DND-41 (cell line): ENCODE data around the gene ZFAND2B.

Source experiments
- ATAC-seq: fragments of 200-7000 bp; cut with Tn5 transposase; 3 replicates; pipeline ENCODE4 v1.9.1; 2021; ENCODE audit warnings: low read depth; ENCODE audit not compliant: insufficient read depth
- DNase-seq: peaks from one replicate; pipeline ENCODE4 v3.0.0-alpha.2; 2020
- H2AFZ ChIP-seq: 2 replicates; pipeline ENCODE4 v1.6.0; 2012; ENCODE audit warnings: low read depth, low read length
- H3K27ac ChIP-seq: 2 replicates; pipeline ENCODE4 v1.5.1; 2012; ENCODE audit warnings: low read length, inconsistent platforms
- H3K27me3 ChIP-seq: fragments of 200-600 bp; sonication (generic); 2 replicates; pipeline ENCODE4 v1.6.0; 2012; ENCODE audit warnings: low read length, mild to moderate bottlenecking, inconsistent platforms; ENCODE audit not compliant: insufficient read depth, poor library complexity
- H3K36me3 ChIP-seq: 2 replicates; pipeline ENCODE4 v1.5.1; 2012; ENCODE audit warnings: low read length, inconsistent platforms; ENCODE audit not compliant: insufficient read depth
- H3K4me1 ChIP-seq: 2 replicates; pipeline ENCODE4 v1.5.1; 2012; ENCODE audit warnings: mild to moderate bottlenecking, low read length; ENCODE audit not compliant: insufficient read depth
- H3K4me2 ChIP-seq: 2 replicates; pipeline ENCODE4 v1.6.0; 2012; ENCODE audit warnings: mild to moderate bottlenecking, moderate library complexity, low read length, inconsistent platforms; ENCODE audit not compliant: insufficient read depth
- H3K4me3 ChIP-seq, 2 experiments: fragments of 200-600 bp in 1 of 2; shearing (Covaris generic) in 1 of 2; 2 replicates each; pipeline ENCODE4 v1.5.1; 2012 to 2016; ENCODE audit warnings: inconsistent platforms in 2 of 2, low read length in 2 of 2, mild to moderate bottlenecking in 2 of 2, low read depth in 1 of 2, moderate library complexity in 1 of 2
- H3K79me2 ChIP-seq: 2 replicates; pipeline ENCODE4 v1.6.0; 2012; ENCODE audit warnings: low read length, inconsistent platforms; ENCODE audit not compliant: insufficient read depth
- H3K9ac ChIP-seq: 2 replicates; pipeline ENCODE4 v1.6.0; 2012; ENCODE audit warnings: low read depth, mild to moderate bottlenecking, inconsistent platforms, low read length, moderate library complexity
- H3K9me3 ChIP-seq: 2 replicates; pipeline ENCODE4 v1.5.1; 2012; ENCODE audit warnings: low read length, moderate library complexity, mild to moderate bottlenecking, inconsistent platforms; ENCODE audit not compliant: insufficient read depth, severe bottlenecking
- H4K20me1 ChIP-seq: 2 replicates; pipeline ENCODE4 v1.6.0; 2012; ENCODE audit warnings: low read length; ENCODE audit not compliant: insufficient read depth
- EZH2 ChIP-seq: IDR thresholded peaks from 3 replicates; pipeline ENCODE4 v1.6.1; 2012; ENCODE audit warnings: borderline replicate concordance, low read depth, mild to moderate bottlenecking, moderate library complexity, low read length, inconsistent platforms; ENCODE audit not compliant: severe bottlenecking
- TF ChIP-seq, protein P1 (sequence below): IDR thresholded peaks from 2 replicates; pipeline ENCODE4 v1.5.1; 2012; ENCODE audit warnings: borderline replicate concordance, low read length, moderate library complexity, mild to moderate bottlenecking; ENCODE audit not compliant: poor library complexity, severe bottlenecking; ENCODE audit errors: extremely low read depth

Gene ZFAND2B

DNA sequence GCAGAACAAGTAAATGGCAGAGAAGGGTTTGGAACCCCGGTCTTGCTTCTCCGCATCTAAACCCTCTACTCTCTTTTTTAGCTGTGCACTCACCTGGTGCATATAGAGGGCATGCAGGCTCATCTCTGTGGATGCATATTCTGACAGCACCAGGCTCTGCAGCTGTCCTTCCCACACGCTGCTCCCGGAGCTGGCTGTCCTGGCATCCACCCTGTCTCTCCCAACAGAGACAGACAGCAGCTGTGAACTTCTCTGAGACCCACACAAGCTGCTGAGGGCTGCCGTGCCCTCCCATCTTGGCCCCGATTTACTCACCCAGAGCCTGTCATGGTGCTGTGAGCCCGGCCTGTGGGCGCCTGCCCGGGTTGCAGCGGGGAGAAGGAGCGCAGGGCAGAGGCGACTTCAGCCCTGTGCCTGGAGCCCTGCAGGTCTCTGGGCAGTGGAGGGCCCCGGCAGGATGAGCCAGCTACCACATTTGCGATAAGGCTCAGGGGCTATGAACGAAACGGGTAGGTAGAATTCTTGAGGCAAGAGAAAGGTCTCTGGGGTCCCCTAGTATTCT is 15.5 kb downstream of the ZFAND2B start:
- Histone ChIP-seq H3K4me3 (no peak overlapping the region), H3K9ac (no peak overlapping the region), H3K27ac (no peak overlapping the region), H4K20me1 (peaks cover 3% of the 10 kb centered on the region; the same call in 1 of the 2 replicates), H3K4me1 (peaks cover 14% of the 10 kb centered on the region), H3K79me2 (peaks cover 5% of the 10 kb centered on the region), H3K27me3 (no peaks in the 10 kb centered on the region), H3K9me3 (no peaks in the 10 kb centered on the region), H2AFZ (no peak overlapping the region), H3K36me3 (peaks cover 78% of the 10 kb centered on the region), H3K4me2 (no peak overlapping the region)
- no peak for TF ChIP-seq EZH2
- TF ChIP-seq, protein P1, sequence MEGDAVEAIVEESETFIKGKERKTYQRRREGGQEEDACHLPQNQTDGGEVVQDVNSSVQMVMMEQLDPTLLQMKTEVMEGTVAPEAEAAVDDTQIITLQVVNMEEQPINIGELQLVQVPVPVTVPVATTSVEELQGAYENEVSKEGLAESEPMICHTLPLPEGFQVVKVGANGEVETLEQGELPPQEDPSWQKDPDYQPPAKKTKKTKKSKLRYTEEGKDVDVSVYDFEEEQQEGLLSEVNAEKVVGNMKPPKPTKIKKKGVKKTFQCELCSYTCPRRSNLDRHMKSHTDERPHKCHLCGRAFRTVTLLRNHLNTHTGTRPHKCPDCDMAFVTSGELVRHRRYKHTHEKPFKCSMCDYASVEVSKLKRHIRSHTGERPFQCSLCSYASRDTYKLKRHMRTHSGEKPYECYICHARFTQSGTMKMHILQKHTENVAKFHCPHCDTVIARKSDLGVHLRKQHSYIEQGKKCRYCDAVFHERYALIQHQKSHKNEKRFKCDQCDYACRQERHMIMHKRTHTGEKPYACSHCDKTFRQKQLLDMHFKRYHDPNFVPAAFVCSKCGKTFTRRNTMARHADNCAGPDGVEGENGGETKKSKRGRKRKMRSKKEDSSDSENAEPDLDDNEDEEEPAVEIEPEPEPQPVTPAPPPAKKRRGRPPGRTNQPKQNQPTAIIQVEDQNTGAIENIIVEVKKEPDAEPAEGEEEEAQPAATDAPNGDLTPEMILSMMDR, result no peak
- DNase-seq, result no peak
- no peak for ATAC-seq

- TF ChIP-seq EZH2, result no peak
- TF ChIP-seq, protein P1, result no peak
- Histone ChIP-seq H3K4me2 (no peak overlapping the region), H3K27me3 (no peaks in the 10 kb centered on the region), H3K4me3 (no peak overlapping the region), H3K9ac (no peak overlapping the region), H3K79me2 (peaks cover 25% of the 10 kb centered on the region), H4K20me1 (peaks cover 8% of the 10 kb centered on the region; the same call in 1 of the 2 replicates), H2AFZ (no peak overlapping the region), H3K36me3 (peaks cover 84% of the 10 kb centered on the region), H3K27ac (no peak overlapping the region), H3K4me1 (peaks cover 19% of the 10 kb centered on the region), H3K9me3 (no peaks in the 10 kb centered on the region)
- no peak for ATAC-seq
- DNase-seq, result no peak
Measured at GRCh38 chr2:219223831-219224610, 17.4 kb downstream of the ZFAND2B start.

GRCh38 chr2:219225350-219225749 is 18.8 kb downstream of the ZFAND2B start:
- no peak for DNase-seq
- Histone ChIP-seq H3K4me1 (peaks cover 21% of the 10 kb centered on the region), H2AFZ (no peak overlapping the region), H3K79me2 (peaks cover 32% of the 10 kb centered on the region), H3K4me3 (no peak overlapping the region), H3K9me3 (no peaks in the 10 kb centered on the region), H3K27me3 (no peaks in the 10 kb centered on the region), H3K36me3 (peaks cover 71% of the 10 kb centered on the region), H3K4me2 (no peak overlapping the region), H4K20me1 (peaks cover 8% of the 10 kb centered on the region; the same call in 1 of the 2 replicates), H3K9ac (no peak overlapping the region), H3K27ac (no peak overlapping the region)
- TF ChIP-seq, protein P1, result no peak
- TF ChIP-seq EZH2, result no peak
- no peak for ATAC-seq
